A549 (cell line): ENCODE data around the gene S100A4.

ENCODE experiments used
- BHLHE40 ChIP-seq: IDR thresholded peaks from 2 replicates; pipeline ENCODE4 v1.6.1; 2012; ENCODE audit warnings: low read depth, low read length, inconsistent platforms
- GATA3 ChIP-seq: IDR thresholded peaks from 2 replicates; pipeline ENCODE4 v1.6.1; 2012; ENCODE audit warnings: borderline replicate concordance
- NR3C1 ChIP-seq: fragments of >200 bp; sonication (Bioruptor Twin); formaldehyde crosslinking; IDR thresholded peaks from 3 replicates; pipeline ENCODE4 v1.6.1; 2017
- RAD21 ChIP-seq, 2 experiments: fragments of >200 bp in 1 of 2; sonication (Bioruptor Twin) in 1 of 2; formaldehyde crosslinking in 1 of 2; IDR thresholded peaks in 1 of 2; conservative IDR thresholded peaks in 1 of 2; 2 replicates in 1 of 2; 3 replicates in 1 of 2; pipeline ENCODE4 v1.6.1; 2012 to 2018; ENCODE audit warnings: inconsistent platforms in 1 of 2
- RFX5 ChIP-seq: fragments of 450-650 bp; IDR thresholded peaks from 2 replicates; pipeline ENCODE4 v1.7.1; 2014; ENCODE audit warnings: antibody characterized with exemption, mild to moderate bottlenecking, moderate library complexity
- TF ChIP-seq, protein P1 (sequence below): fragments of 150-350 bp; IDR thresholded peaks from 2 replicates; pipeline ENCODE4 v1.6.1; 2014; ENCODE audit warnings: low read depth, mild to moderate bottlenecking, low read length
- TF ChIP-seq, protein P2 (sequence below): fragments of >200 bp; sonication (Bioruptor Twin); formaldehyde crosslinking; IDR thresholded peaks from 3 replicates; pipeline ENCODE4 v1.5.1; 2016
- TF ChIP-seq, protein P3 (sequence below): fragments of 250-450 bp; sonication (Bioruptor Pico); IDR thresholded peaks from 2 replicates; pipeline ENCODE4 v1.5.0; 2021; ENCODE audit warnings: mild to moderate bottlenecking, moderate library complexity, borderline replicate concordance

GRCh38 chr1:153507926-153508583, 37.6 kb downstream of the S100A4 start:
- TF ChIP-seq, protein P1, sequence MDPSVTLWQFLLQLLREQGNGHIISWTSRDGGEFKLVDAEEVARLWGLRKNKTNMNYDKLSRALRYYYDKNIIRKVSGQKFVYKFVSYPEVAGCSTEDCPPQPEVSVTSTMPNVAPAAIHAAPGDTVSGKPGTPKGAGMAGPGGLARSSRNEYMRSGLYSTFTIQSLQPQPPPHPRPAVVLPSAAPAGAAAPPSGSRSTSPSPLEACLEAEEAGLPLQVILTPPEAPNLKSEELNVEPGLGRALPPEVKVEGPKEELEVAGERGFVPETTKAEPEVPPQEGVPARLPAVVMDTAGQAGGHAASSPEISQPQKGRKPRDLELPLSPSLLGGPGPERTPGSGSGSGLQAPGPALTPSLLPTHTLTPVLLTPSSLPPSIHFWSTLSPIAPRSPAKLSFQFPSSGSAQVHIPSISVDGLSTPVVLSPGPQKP = no peak
- TF ChIP-seq, protein P2, sequence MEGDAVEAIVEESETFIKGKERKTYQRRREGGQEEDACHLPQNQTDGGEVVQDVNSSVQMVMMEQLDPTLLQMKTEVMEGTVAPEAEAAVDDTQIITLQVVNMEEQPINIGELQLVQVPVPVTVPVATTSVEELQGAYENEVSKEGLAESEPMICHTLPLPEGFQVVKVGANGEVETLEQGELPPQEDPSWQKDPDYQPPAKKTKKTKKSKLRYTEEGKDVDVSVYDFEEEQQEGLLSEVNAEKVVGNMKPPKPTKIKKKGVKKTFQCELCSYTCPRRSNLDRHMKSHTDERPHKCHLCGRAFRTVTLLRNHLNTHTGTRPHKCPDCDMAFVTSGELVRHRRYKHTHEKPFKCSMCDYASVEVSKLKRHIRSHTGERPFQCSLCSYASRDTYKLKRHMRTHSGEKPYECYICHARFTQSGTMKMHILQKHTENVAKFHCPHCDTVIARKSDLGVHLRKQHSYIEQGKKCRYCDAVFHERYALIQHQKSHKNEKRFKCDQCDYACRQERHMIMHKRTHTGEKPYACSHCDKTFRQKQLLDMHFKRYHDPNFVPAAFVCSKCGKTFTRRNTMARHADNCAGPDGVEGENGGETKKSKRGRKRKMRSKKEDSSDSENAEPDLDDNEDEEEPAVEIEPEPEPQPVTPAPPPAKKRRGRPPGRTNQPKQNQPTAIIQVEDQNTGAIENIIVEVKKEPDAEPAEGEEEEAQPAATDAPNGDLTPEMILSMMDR = no peak
- TF ChIP-seq, protein P3, sequence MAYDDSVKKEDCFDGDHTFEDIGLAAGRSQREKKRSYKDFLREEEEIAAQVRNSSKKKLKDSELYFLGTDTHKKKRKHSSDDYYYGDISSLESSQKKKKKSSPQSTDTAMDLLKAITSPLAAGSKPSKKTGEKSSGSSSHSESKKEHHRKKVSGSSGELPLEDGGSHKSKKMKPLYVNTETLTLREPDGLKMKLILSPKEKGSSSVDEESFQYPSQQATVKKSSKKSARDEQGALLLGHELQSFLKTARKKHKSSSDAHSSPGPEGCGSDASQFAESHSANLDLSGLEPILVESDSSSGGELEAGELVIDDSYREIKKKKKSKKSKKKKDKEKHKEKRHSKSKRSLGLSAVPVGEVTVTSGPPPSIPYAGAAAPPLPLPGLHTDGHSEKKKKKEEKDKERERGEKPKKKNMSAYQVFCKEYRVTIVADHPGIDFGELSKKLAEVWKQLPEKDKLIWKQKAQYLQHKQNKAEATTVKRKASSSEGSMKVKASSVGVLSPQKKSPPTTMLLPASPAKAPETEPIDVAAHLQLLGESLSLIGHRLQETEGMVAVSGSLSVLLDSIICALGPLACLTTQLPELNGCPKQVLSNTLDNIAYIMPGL (CRISPR knock-in tag) = no peak
- TF ChIP-seq RAD21 (conservative IDR thresholded peaks at IDR 0.05 in 1 of 2, IDR thresholded peaks at IDR 0.05 in 1 of 2) (no peak), BHLHE40 (no peak), GATA3 (no peak), NR3C1 (no peak), RFX5 (no peak)
